K562 (cell line): ENCODE measurements around the gene MEIS1. TPM values are rescaled to one million over a fixed set of nuclear protein-coding genes. Genes with fewer than 3 reads are reported as not detected.

Source experiments
- ATAC-seq: fragments of 200-7000 bp; cut with Tn5 transposase; 3 replicates; pipeline ENCODE4 v1.9.1; 2020; ENCODE audit warnings: moderate library complexity
- BruUV-seq: library from RNA; stranded (reverse); fragments of 400-500 nt; replicated peaks from 2 replicates; lab custom pipeline; 2021; lab: Mats Ljungman, UMichigan
- CTCF ChIA-PET: fragments of 300-600 bp; formaldehyde crosslinking; extraction: SDS; loops from one replicate; lab custom pipeline; 2021; ENCODE audit warnings: low intra/inter-chr PET ratio; lab: Yijun Ruan, JAX
- POLR2A ChIA-PET: fragments of 300-600, 350-650 bp; sonication (Branson Sonifier 250); formaldehyde crosslinking; extraction: SDS; loops from one replicate; lab custom pipeline; 2021; ENCODE audit warnings: antibody characterized with exemption, inconsistent platforms; lab: Yijun Ruan, JAX
- DNase-seq, 4 experiments: peaks; one replicate each; pipeline versions ENCODE4 v3.0.0 to v3.0.0-alpha.2; 2011 to 2018; ENCODE audit warnings: low spot score in 3 of 4, mixed read lengths in 3 of 4; ENCODE audit errors: extremely low read depth in 1 of 4
- FAIRE-seq: peaks from 2 replicates; lab custom pipeline; 2011; peaks lifted over from hg19 to GRCh38; lab: Jason Lieb, UNC
- H2AFZ ChIP-seq: 2 replicates; pipeline ENCODE4 v1.6.0; 2011; ENCODE audit warnings: low read depth, low read length, control low read depth, inconsistent platforms
- H3K27ac ChIP-seq: fragments of 200-600 bp; 3 replicates; pipeline ENCODE4 v1.8.0; 2011; ENCODE audit warnings: low read depth, mild to moderate bottlenecking, control low read depth, inconsistent platforms, low read length, moderate library complexity, mixed read lengths; ENCODE audit errors: extremely low read depth
- H3K27me3 ChIP-seq, 2 experiments: fragments of 300-600 bp in 1 of 2; 2 replicates in 1 of 2; 3 replicates in 1 of 2; pipeline versions ENCODE4 v1.6.0 to v1.8.0; 2011; ENCODE audit warnings: inconsistent platforms in 2 of 2, low read length in 2 of 2, mild to moderate bottlenecking in 1 of 2, mixed read lengths in 1 of 2, moderate library complexity in 1 of 2; ENCODE audit not compliant: control insufficient read depth in 2 of 2, insufficient read depth in 2 of 2
- H3K36me3 ChIP-seq: fragments of 300-600 bp; 3 replicates; pipeline ENCODE4 v1.8.0; 2011; ENCODE audit warnings: mild to moderate bottlenecking, low read length, inconsistent platforms; ENCODE audit not compliant: control insufficient read depth, insufficient read depth
- H3K4me1 ChIP-seq, 2 experiments: fragments of 200-600 bp in 1 of 2; replicated peaks in 1 of 2; 2 replicates in 1 of 2; 3 replicates in 1 of 2; pipeline versions ENCODE4 v1.5.1 to v1.8.0; 2011; ENCODE audit warnings: inconsistent platforms in 2 of 2, low read length in 2 of 2, mild to moderate bottlenecking in 1 of 2, mixed read lengths in 1 of 2, moderate library complexity in 1 of 2; ENCODE audit not compliant: control insufficient read depth in 2 of 2, insufficient read depth in 2 of 2
- H3K4me2 ChIP-seq: 2 replicates; pipeline ENCODE4 v1.6.1; 2011; ENCODE audit warnings: low read length, control low read depth, inconsistent platforms, mixed read lengths; ENCODE audit not compliant: insufficient read depth
- H3K4me3 ChIP-seq: fragments of 200-600 bp; sonication (generic), shearing (Covaris generic); 2 replicates; pipeline ENCODE4 v1.5.1; 2016; ENCODE audit warnings: control low read depth, inconsistent platforms
- H3K79me2 ChIP-seq: fragments of 200-600 bp; 3 replicates; pipeline ENCODE4 v1.8.0; 2011; ENCODE audit warnings: low read length, inconsistent platforms; ENCODE audit not compliant: control insufficient read depth, insufficient read depth
- H3K9ac ChIP-seq, 2 experiments: 2 replicates each; pipeline versions ENCODE4 v1.6.0 to v1.6.1; 2011; ENCODE audit warnings: low read depth in 2 of 2, low read length in 2 of 2, control low read depth in 1 of 2, inconsistent platforms in 1 of 2, mild to moderate bottlenecking in 1 of 2, mixed read lengths in 1 of 2; ENCODE audit not compliant: insufficient read depth in 1 of 2
- H3K9me1 ChIP-seq: one replicate; pipeline ENCODE4 v1.6.0; 2011; ENCODE audit warnings: inconsistent platforms, mild to moderate bottlenecking, low read length, moderate library complexity; ENCODE audit not compliant: control insufficient read depth, insufficient read depth
- H3K9me3 ChIP-seq: replicated peaks from 2 replicates; pipeline ENCODE4 v1.5.1; 2011; ENCODE audit warnings: low read depth, low read length, inconsistent platforms; ENCODE audit not compliant: control insufficient read depth, insufficient read depth
- H4K20me1 ChIP-seq: replicated peaks from 2 replicates; pipeline ENCODE4 v1.6.1; 2011; ENCODE audit warnings: low read length, inconsistent platforms, mixed read lengths; ENCODE audit not compliant: control insufficient read depth, insufficient read depth
- CBX2 ChIP-seq: fragments of 200-600 bp; sonication (generic); IDR thresholded peaks from one replicate; pipeline ENCODE4 v1.6.1; 2012; ENCODE audit warnings: mild to moderate bottlenecking, low read length, inconsistent platforms; ENCODE audit not compliant: insufficient read depth, poor library complexity, severe bottlenecking
- ELF1 ChIP-seq: fragments of 200-800 bp; sonication (Bioruptor generic); IDR thresholded peaks from 2 replicates; pipeline ENCODE4 v1.6.1; 2016; ENCODE audit warnings: missing genetic modification characterization, missing compliant biosample characterization
- WGBS: fragments of 100-300 bp; shearing (Covaris generic); methylation state at CpG from one replicate; pipeline ENCODE4 v1.1.6; 2016; ENCODE audit warnings: low coverage, mixed read lengths; ENCODE audit not compliant: insufficient coverage; ENCODE audit errors: missing lambda C conversion rate; 5-methylcytosine and 5-hydroxymethylcytosine counted together
- in situ Hi-C: fragments of 300-500 bp; cut with MboI; formaldehyde crosslinking; loops from 4 replicates; pipeline ENCODE4 v1.15.0; 2018; ENCODE audit warnings: inconsistent platforms, mixed read lengths
- intact Hi-C: fragments of 100-400 bp; cut with micrococcal nuclease; formaldehyde crosslinking; loops from 2 replicates; pipeline ENCODE4 v1.14.2; 2022
- polyA plus RNA-seq, 8 experiments: library from polyadenylated mRNA; depleted of rRNA in 4 of 8; stranded (reverse) in 5 of 8; unstranded in 3 of 8; fragments of >200 nt; fragmentation: Nextera tagmentation in 2 of 8; fragmentation: Illumina TruSeq in 1 of 8; extraction: Ambion mirVana in 2 of 8; extraction: Trizol in 1 of 8; gene quantifications; 2 replicates each; pipeline versions ENCODE4 v1.2.1 to v1.2.3, GENCODE V29; 2011 to 2014; ENCODE audit warnings: inconsistent platforms in 1 of 8, missing spikeins in 1 of 8
- total RNA-seq, 7 experiments: library from RNA; depleted of rRNA in 6 of 7; stranded (reverse); fragments of >200 nt in 6 of 7; fragmentation: Illumina TruSeq in 2 of 7; extraction: Trizol in 2 of 7; gene quantifications; 2 replicates each; pipeline versions ENCODE4 v1.2.1 to v1.2.3, GENCODE V29; 2011 to 2021; ENCODE audit warnings: low replicate concordance in 1 of 7
- TF ChIP-seq, protein P1 (sequence below): fragments of 250-450 bp; sonication (Bioruptor Pico); IDR thresholded peaks from 2 replicates; pipeline ENCODE4 v1.4.0; 2020; ENCODE audit warnings: mild to moderate bottlenecking, moderate library complexity

Gene MEIS1
- total and polyA plus RNA-seq, 9 of the 15 experiments (the other 6 are each of a cell fraction or from before 2014, with no cell fraction given) = 2.3 to 9.0 (median 5.9) TPM

DNA sequence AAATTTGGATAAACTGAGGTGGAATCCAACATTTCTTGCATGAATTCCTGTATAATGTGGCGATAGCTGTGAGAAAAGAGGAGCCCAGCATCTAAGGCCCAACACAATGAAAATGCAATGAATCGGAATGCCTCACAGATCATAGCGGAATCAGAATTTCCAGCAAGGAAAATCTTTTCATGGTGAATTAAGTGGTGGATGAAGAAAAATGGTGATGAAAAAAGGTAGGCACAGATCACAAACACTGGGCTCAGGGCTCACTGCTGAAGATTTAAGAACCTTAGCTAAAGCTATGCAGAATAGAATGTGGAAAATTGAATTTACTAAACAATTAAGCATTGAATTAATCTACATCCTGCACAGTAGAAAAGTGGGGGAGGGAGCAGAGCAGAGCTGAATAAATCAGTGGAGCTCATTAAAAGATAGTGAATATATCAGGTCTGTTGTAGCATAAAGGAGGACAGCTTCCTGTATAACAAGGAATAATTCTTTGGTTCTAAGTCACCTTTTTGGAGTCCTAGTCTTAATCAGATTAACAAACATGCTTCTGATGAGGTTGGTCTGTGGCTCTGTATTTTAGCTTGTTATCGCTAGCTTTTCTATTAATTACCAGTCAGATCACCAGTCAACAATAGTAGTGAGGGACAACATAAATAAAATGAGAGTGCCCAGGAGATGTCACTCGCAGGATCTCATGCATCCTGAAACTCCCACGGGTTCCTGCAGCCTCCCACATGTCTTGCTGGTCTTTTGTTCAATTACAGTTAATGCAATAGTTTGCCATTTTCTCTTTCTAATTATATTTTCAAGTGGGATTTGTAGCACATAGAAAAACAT lies 27.0 kb downstream of the MEIS1 start:
- ATAC-seq = no peak
- no peak overlapping the region for H3K9ac ChIP-seq
- no peak for FAIRE-seq
- no peaks in the 10 kb centered on the region for H3K27me3 ChIP-seq
- WGBS = 66% methylated on average over 6 of the region's 6 CpGs
- H3K36me3 ChIP-seq = no peaks in the 10 kb centered on the region
- H3K27ac ChIP-seq = no peak overlapping the region
- intact Hi-C loops = no loop called here
- ChIA-PET POLR2A (interaction anchor here (1.0 kb wide), 1 partner anchor 11 kb away, joined by 4 read pairs; no protein-coding TSS in a partner anchor), CTCF (no interaction called here)
- no peaks in the 10 kb centered on the region for H4K20me1 ChIP-seq
- TF ChIP-seq, protein P1, sequence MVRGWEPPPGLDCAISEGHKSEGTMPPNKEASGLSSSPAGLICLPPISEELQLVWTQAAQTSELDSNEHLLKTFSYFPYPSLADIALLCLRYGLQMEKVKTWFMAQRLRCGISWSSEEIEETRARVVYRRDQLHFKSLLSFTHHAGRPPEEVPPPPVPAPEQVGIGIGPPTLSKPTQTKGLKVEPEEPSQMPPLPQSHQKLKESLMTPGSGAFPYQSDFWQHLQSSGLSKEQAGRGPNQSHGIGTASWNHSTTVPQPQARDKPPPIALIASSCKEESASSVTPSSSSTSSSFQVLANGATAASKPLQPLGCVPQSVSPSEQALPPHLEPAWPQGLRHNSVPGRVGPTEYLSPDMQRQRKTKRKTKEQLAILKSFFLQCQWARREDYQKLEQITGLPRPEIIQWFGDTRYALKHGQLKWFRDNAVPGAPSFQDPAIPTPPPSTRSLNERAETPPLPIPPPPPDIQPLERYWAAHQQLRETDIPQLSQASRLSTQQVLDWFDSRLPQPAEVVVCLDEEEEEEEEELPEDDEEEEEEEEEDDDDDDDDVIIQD (CRISPR knock-in tag) = no peak
- no peak for TF ChIP-seq ELF1 (tag)
- no peak for TF ChIP-seq CBX2
- TF ChIP-seq, all 486 proteins: peak for 0
- no peak overlapping the region for H2AFZ ChIP-seq
- no peak for DNase-seq
- no peaks in the 10 kb centered on the region for H3K79me2 ChIP-seq
- no peak overlapping the region for H3K4me2 ChIP-seq
- no peaks in the 10 kb centered on the region for H3K9me3 ChIP-seq
- H3K4me1 ChIP-seq = peaks cover 0 to 15% of the 10 kb centered on the region in 2 experiments; a peak in 2 of 5 replicates
- in situ Hi-C loops = no loop called here
- H3K4me3 ChIP-seq = no peak overlapping the region
- no peaks in the 10 kb centered on the region for H3K9me1 ChIP-seq
- BruUV-seq = no TSS peak
